Body of pancreas (tissue), 4 donors: ENCODE data around the gene ZNF532. TPM values are rescaled to one million over a fixed set of nuclear protein-coding genes. Genes with fewer than 3 reads are reported as not detected.
A peak's percentile ranks its signal among the peaks of the same experiment; 100 is the strongest.
"Not testable (repeated sequence)": the region's sequence is repeated elsewhere in the genome, so short reads cannot be mapped to it uniquely, and the experiment has no call there.

Source experiments
- ATAC-seq: fragments of 150-250 bp; one replicate; pipeline ENCODE4 v1.9.1; 2016
- DNase-seq, 4 donors: peaks; one replicate each; pipeline ENCODE4 v3.0.0-alpha.2; 2019
- H3K27ac ChIP-seq, 4 donors: fragments of 200-600 bp; sonication (generic); 1 replicate in 3 of 4; 2 replicates in 1 of 4; pipeline versions ENCODE4 v1.5.1 to v1.6.1; 2016 to 2019; ENCODE audit warnings: mild to moderate bottlenecking in 1 of 4, mixed read lengths in 1 of 4, moderate library complexity in 1 of 4
- H3K27me3 ChIP-seq, 2 donors: fragments of 200-600 bp; sonication (generic); one replicate each; pipeline ENCODE4 v1.6.0; 2016; ENCODE audit warnings: mild to moderate bottlenecking in 1 of 2
- H3K36me3 ChIP-seq, 2 donors: fragments of 200-600 bp; sonication (generic); replicated peaks in 1 of 2; 2 replicates each; pipeline ENCODE4 v1.5.1; 2016; ENCODE audit warnings: low read depth in 2 of 2; ENCODE audit not compliant: insufficient read depth in 1 of 2
- H3K4me1 ChIP-seq: fragments of 200-600 bp; sonication (generic); one replicate; pipeline ENCODE4 v1.6.0; 2016
- H3K4me3 ChIP-seq, 2 donors: fragments of 200-600 bp; sonication (generic); 1 replicate in 1 of 2; 2 replicates in 1 of 2; pipeline ENCODE4 v1.5.1; 2016 to 2019
- H3K9me3 ChIP-seq, 3 donors: fragments of 200-600 bp; sonication (generic); 1 replicate in 2 of 3; 2 replicates in 1 of 3; pipeline ENCODE4 v1.5.1; 2016
- CTCF ChIP-seq, 7 experiments: fragments of 450-650 bp in 4 of 7; fragments of 200-600 bp in 3 of 7; sonication (generic) in 3 of 7; IDR thresholded peaks; one replicate each; pipeline ENCODE4 v1.5.1; 2016 to 2019; ENCODE audit warnings: antibody characterized with exemption in 7 of 7
- POLR2A ChIP-seq, 3 donors: fragments of 450-650 bp; IDR thresholded peaks; one replicate each; pipeline ENCODE4 v1.6.1; 2016; ENCODE audit warnings: antibody characterized with exemption in 3 of 3, mild to moderate bottlenecking in 2 of 3
- WGBS, 2 donors: methylation state at CpG; one replicate each; pipeline ENCODE4 v1.1.5; 2017; 5-methylcytosine and 5-hydroxymethylcytosine counted together
- intact Hi-C: fragments of 100-400 bp; cut with DNase I; formaldehyde crosslinking; loops from one replicate; pipeline ENCODE4 v1.15.1; 2023
- total RNA-seq, 2 donors: library from RNA; depleted of rRNA; stranded (reverse); fragments of >200 nt; gene quantifications; one replicate each; pipeline ENCODE4 v1.1.0, GENCODE V29; 2016

Gene ZNF532
- total RNA-seq, 2 donors from 2014 or later = 12.2 to 52.1 TPM

- Histone ChIP-seq H3K4me1 (peaks cover 10% of the 10 kb centered on the region), H3K27ac (no peak overlapping the region), H3K4me3 (no peak overlapping the region), H3K36me3 (no peaks in the 10 kb centered on the region), H3K27me3 (no peaks in the 10 kb centered on the region), H3K9me3 (no peaks in the 10 kb centered on the region)
- no peak for DNase-seq
- intact Hi-C loops = no loop called here
- ATAC-seq = no peak
- TF ChIP-seq CTCF (IDR thresholded peaks at IDR 0.05) (no peak), POLR2A (IDR thresholded peaks at IDR 0.05) (no peak)
- 85 to 89% methylated on average over 4 of the region's 4 CpGs for WGBS, 2 donors
These were observed 12.0 kb upstream of the ZNF532 start for GRCh38 chr18:58852629-58853028.

GRCh38 chr18:58853561-58853960 is 11.1 kb upstream of the ZNF532 start:
- Histone ChIP-seq H3K4me3 (no peak overlapping the region), H3K9me3 (no peaks in the 10 kb centered on the region), H3K27me3 (no peaks in the 10 kb centered on the region), H3K36me3 (no peaks in the 10 kb centered on the region), H3K4me1 (peaks cover 7% of the 10 kb centered on the region), H3K27ac (no peak overlapping the region)
- intact Hi-C loops = no loop called here
- ATAC-seq (no peak), DNase-seq (no peak)
- TF ChIP-seq CTCF (IDR thresholded peaks at IDR 0.05) (no peak), POLR2A (IDR thresholded peaks at IDR 0.05) (no peak)
- 70 to 74% methylated on average over 3 of the region's 3 CpGs for WGBS, 2 donors

GRCh38 chr18:58855521-58855920 is 9.2 kb upstream of the ZNF532 start:
- 81 to 85% methylated on average over 7 of the region's 7 CpGs for WGBS, 2 donors
- H3K27ac ChIP-seq = not testable (repeated sequence)

GRCh38 chr18:58856881-58857280 is 7.8 kb upstream of the ZNF532 start:
- WGBS, 2 donors = 72 to 74% methylated on average over 9 of the region's 9 CpGs
- intact Hi-C loops = no loop called here

More at GRCh38 chr18:58855521-58855920, 9.2 kb upstream of the ZNF532 start:
- H3K4me3 ChIP-seq, H3K36me3 ChIP-seq, DNase-seq, H3K4me1 ChIP-seq, intact Hi-C loops, H3K9me3 ChIP-seq, H3K27me3 ChIP-seq, ATAC-seq: not testable (repeated sequence)

GRCh38 chr18:58858591-58859468 is 5.8 kb upstream of the ZNF532 start:
- Histone ChIP-seq H3K9me3 (no peaks in the 10 kb centered on the region), H3K4me3 (no peak overlapping the region), H3K4me1 (peaks cover 13% of the 10 kb centered on the region), H3K27me3 (no peaks in the 10 kb centered on the region), H3K36me3 (no peaks in the 10 kb centered on the region), H3K27ac (no peak overlapping the region)
- intact Hi-C loops = no loop called here
- 65 to 76% methylated on average over 11 of the region's 11 CpGs for WGBS, 2 donors
- no peak for TF ChIP-seq CTCF (IDR thresholded peaks at IDR 0.05)
- no peak for TF ChIP-seq POLR2A (IDR thresholded peaks at IDR 0.05)
- no peak for ATAC-seq
- DNase-seq = peak in 2 of 4 donors; percentile 15 to 24

More at GRCh38 chr18:58856881-58857280, 7.8 kb upstream of the ZNF532 start:
- Histone ChIP-seq H3K27ac (no peak overlapping the region), H3K4me3 (no peak overlapping the region), H3K9me3 (no peaks in the 10 kb centered on the region), H3K36me3 (no peaks in the 10 kb centered on the region), H3K27me3 (no peaks in the 10 kb centered on the region), H3K4me1 (no peaks in the 10 kb centered on the region)
- TF ChIP-seq CTCF (IDR thresholded peaks at IDR 0.05) = no peak
- no peak for TF ChIP-seq POLR2A (IDR thresholded peaks at IDR 0.05)
- DNase-seq (no peak), ATAC-seq (no peak)
